HG02981 (cell line): Measurements from ENCODE around the gene PARP12.
"Not testable (repeated sequence)": the region's sequence is repeated elsewhere in the genome, so short reads cannot be mapped to it uniquely, and the experiment has no call there.

ENCODE experiments used
- ATAC-seq: cut with Tn5 transposase; IDR thresholded peaks from one replicate; pipeline ENCODE4 v1.9.1; 2021; ENCODE audit warnings: mild to moderate bottlenecking, moderate library complexity; ENCODE audit not compliant: unreplicated experiment

Gene PARP12

GRCh38 chr7:140062528-140063299 is at the start of gene PARP12:
PARP12 (minus strand) TSS chr7:140062951; CDS start chr7:140062847, 104 bp downstream.
- ATAC-seq: peak; percentile 84

GRCh38 chr7:140108777-140109176 is 46.0 kb upstream of the PARP12 start:
- ATAC-seq: not testable (repeated sequence)

GRCh38 chr7:140096459-140096858 is 33.7 kb upstream of the PARP12 start:
- no peak for ATAC-seq

- ATAC-seq: no peak
Observed at GRCh38 chr7:140093375-140093774, 30.6 kb upstream of the PARP12 start.

DNA sequence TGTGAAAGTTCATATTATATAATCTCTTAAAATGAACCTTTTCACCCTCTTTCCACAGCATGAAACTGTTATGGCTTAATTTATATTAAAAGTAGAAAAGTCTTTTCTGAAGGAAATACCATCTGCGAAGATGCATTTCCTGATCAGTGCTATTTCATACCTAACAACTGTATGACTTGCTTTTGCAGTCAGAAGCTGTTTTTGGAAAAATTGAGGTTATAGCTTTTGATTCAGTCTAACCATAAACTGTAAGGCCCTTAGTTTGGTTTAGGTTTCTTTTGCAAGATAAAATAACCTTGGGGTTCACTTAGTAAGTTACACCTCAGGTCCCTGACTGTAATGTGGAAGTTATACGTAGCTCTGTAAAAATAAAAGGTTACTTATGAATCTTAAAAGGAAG is 22.7 kb upstream of the PARP12 start:
- no peak for ATAC-seq

- peak; percentile 89 for ATAC-seq
Observed at GRCh38 chr7:140084972-140085371, 22.2 kb upstream of the PARP12 start.

DNA sequence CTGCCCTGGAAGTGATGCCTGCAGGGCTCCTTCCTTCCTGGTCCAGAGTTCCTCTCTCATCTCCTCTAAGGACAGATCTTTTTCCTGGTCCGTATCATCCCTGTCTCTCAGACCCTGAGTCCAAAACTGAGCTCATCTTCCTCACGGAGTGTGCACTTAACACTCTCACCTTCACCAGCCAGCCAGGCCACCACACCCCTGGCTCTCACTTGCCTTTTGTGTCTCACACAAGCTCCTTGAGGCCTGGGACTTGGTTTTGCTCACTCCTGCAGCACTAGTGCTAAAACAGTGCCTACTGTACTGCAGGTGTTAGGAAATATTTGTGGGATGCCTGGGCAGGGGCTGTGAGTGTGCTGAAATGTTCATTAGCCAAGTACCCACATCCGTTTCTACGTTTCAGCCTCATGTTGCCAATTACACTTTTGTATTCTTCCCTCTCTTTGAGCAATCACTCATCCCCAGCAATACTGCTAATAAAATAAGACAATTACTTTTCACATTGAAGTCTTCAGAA is 21.4 kb upstream of the PARP12 start:
- ATAC-seq: no peak

GRCh38 chr7:140082770-140083169 is 20.0 kb upstream of the PARP12 start:
- no peak for ATAC-seq

DNA sequence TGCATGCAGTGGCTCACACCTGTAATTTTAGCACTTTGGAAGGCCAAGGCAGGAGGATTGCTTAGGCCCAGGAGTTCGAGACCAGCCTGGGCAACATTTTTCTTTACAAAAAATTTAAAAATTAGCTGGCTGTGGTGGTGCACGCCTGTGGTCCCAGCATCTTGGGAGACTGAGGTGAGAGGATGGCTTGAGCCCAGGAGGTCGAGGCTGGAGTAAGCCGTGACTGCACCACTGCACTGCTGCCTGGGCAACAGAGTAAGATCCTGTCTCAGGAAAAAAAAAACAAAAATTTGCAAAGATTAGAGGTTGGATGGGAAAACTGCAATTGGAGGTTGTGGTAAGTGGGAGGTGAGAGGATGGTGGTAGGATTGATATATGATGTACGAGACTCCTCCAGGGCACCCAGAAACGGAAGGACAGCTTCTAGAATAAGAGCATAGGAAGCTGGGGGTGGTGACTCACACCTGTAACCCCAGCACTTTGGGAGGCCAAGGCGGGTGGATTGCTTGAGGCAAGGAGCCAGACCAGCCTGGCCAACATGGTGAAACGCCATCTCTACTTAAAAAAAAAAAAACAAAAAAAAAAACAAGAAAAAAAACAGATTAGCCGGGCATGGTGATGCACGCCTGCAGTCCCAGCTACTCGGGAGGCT is 19.1 kb upstream of the PARP12 start:
- ATAC-seq: no peak

- ATAC-seq: no peak
Observed at GRCh38 chr7:140080919-140081318, 18.2 kb upstream of the PARP12 start.

- no peak for ATAC-seq
Observed at GRCh38 chr7:140079121-140079536, 16.4 kb upstream of the PARP12 start.

GRCh38 chr7:140078392-140078791 is 15.6 kb upstream of the PARP12 start:
- ATAC-seq: no peak

- ATAC-seq: no peak
Observed at GRCh38 chr7:140074780-140075179, 12.0 kb upstream of the PARP12 start.

GRCh38 chr7:140070546-140070945 is 7.8 kb upstream of the PARP12 start:
- no peak for ATAC-seq

DNA sequence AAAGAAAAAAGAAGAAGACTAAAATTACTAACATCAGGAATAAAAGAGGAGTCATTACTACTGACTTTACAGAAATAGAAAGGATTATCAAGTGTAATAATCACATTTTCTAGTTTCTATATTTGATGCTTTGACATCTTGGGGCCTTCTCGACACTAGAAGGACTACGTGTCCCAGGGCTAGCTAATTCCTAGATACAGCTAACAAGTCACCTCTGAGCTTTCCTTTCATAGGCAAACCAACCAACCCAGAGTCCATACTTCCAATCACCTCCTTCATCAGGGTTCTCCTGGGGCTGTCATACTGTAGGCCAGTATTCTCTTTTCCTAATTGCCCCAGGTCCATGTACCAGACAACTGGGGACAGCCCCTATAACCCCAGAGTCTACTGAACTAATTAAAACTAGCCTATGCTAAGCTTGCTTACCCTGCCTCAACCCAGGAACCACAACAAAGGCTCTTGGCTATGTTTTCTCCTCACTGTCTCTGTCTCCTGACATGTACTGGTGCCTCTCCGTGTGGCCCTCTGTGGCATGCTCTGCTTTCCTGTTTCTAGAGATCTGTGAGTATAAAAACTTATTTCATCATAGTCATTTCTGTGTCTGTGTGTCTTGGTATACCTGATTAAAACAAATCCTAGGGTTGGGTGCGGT is 6.7 kb upstream of the PARP12 start:
- no peak for ATAC-seq

- ATAC-seq: no peak
Observed at GRCh38 chr7:140068033-140068432, 5.3 kb upstream of the PARP12 start.

DNA sequence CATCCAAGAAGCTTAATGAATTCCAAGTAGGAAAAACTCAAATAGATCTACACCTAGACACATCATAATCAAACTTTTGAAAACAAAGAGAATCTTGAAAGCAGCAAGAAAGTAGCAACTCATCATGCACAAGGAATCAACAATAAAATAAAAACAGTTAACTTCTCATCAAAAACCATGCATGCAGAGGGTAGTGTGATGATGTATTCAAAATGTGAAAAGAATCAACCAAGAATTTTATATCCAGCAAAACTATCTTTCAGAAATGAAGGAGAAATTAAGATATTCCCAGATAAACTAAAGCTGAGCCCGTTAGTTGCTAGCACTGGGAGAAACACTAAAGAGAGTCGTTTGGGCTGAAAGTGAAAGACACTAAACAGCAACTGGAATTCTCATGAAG is 4.3 kb upstream of the PARP12 start:
- ATAC-seq: no peak

DNA sequence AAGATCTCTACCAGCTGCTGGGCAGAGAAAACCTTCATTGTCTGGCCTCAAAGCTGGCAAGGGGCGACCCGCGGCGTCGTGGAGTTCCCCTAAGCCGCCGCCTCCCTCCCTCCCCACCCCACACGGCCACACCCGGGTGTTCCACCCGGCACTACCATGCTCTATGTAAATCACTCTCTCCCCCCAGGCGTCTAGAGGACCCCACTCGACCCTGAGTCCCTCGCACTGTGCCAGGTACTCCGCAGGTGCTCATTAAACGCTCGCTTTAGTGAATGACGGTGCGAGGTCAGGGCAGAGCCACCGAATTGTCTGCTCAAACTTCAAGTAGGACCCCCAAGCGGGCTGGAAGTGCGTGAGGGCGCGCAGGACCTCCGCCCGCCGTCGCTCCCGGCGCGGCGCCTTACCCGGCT is 628 bp downstream of the PARP12 start:
- ATAC-seq: peak; percentile 35

DNA sequence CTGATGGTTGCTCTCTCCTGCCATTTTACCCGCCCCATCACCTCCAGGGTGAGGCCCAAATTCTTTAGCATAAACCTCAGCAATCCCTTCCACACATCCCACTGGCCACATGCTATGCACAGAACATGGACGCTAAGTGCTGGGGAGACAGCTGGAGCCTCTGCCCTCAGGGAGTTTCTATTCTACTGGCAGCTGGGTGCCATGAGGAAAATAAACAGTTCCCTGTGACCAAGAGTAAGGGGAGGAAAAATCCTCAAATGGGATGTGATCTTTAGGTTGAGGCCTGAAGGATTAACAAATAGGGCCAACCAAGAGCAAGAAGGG is 1.2 kb downstream of the PARP12 start:
- ATAC-seq: no peak

DNA sequence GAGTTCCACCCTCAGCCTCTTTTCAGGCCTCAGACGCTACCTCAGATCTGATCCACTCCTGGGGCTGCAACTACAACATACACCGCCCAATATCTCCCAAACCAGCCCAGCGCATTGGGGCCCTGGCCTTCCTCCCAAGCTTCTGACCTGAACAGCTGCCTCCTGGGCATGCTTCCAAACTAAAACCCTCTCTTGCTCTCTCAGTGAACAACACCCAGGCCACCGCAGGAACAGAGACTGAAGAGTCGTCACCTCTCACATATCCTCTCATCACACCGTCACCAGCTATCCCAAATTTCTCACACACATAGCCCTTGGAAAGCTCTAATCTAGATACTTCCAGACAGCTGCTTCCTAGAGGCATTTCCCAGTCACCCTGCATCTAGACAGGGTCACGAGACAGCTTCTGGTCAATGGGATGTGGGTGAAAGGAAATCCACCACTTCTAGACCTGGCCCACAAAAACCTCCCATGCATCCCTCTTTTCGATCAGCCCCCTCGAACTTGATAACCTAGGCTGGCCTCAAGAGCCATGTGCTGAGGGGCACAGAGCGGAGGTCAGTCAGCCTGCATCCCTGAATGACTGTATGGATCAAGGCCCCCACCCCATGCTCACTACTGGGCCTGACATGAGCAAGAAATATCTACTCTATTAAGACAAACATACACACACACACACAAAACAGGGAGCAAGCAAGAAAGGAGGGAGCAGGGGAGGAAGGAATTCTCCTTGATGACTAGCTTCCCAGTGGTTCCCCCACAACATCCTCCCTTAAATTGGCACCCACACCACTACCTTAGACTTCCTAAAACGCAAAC is 1.8 kb downstream of the PARP12 start:
- no peak for ATAC-seq

- ATAC-seq: no peak
Observed at GRCh38 chr7:140060243-140060630, 2.5 kb downstream of the PARP12 start.
